Amniotic epithelial cell (primary cell): ENCODE results near the gene F10.

Source experiments
- DNase-seq: peaks from one replicate; pipeline ENCODE4 v3.0.0-alpha.2; 2010; ENCODE audit warnings: low read depth

The F10 gene

GRCh38 chr13:113117335-113117872 is 5.2 kb upstream of the F10 start:
- DNase-seq: no peak

GRCh38 chr13:113117911-113118260 is 4.7 kb upstream of the F10 start:
- no peak for DNase-seq

GRCh38 chr13:113118261-113119021 is 4.2 kb upstream of the F10 start:
- DNase-seq: no peak

- DNase-seq: no peak
Observed at GRCh38 chr13:113119166-113119821, 3.3 kb upstream of the F10 start.

- no peak for DNase-seq
Observed at GRCh38 chr13:113119822-113120189, 2.8 kb upstream of the F10 start.

GRCh38 chr13:113120300-113121182 is 2.1 kb upstream of the F10 start:
- no peak for DNase-seq

- DNase-seq: no peak
Observed at GRCh38 chr13:113121183-113121927, 1.2 kb upstream of the F10 start.

GRCh38 chr13:113121928-113122471 is 599 bp upstream of the F10 start:
- DNase-seq: no peak

- DNase-seq: no peak
Observed at GRCh38 chr13:113123226-113124201, 915 bp downstream of the F10 start.

- no peak for DNase-seq
Observed at GRCh38 chr13:113124211-113124970, 1.8 kb downstream of the F10 start.

GRCh38 chr13:113125506-113126264 is 3.1 kb downstream of the F10 start:
- no peak for DNase-seq

GRCh38 chr13:113126265-113127150 is 3.9 kb downstream of the F10 start:
- no peak for DNase-seq

- DNase-seq: no peak
Observed at GRCh38 chr13:113129480-113129879, 6.9 kb downstream of the F10 start.

GRCh38 chr13:113129921-113130750 is 7.5 kb downstream of the F10 start:
- DNase-seq: peak; percentile 21

- DNase-seq: no peak
Observed at GRCh38 chr13:113135281-113135760, 12.7 kb downstream of the F10 start.

GRCh38 chr13:113137691-113138298 is 15.2 kb downstream of the F10 start:
- no peak for DNase-seq
